Measurements from ENCODE around the gene POLE3. TPM values are rescaled to one million over a fixed set of nuclear protein-coding genes. Genes with fewer than 3 reads are reported as not detected.

POLE3 gene
- 31.0 TPM for total RNA-seq
- long read RNA-seq, transcript POLE3-201 (4 exons, 2,109 nt) = major isoform, 30 of 36 reads
- long read RNA-seq, partial matches to known transcripts = 3 of 36 reads
- long read RNA-seq, other reads (novel, unspliced or antisense) = 0 of 36 reads

GRCh38 chr9:113410207-113410864 is at the start of gene POLE3, which contains the start of gene C9orf43:
Gene POLE3, minus strand, starts transcription at chr9:113410675. Its CDS starts 382 bp downstream, at chr9:113410293.
Gene C9orf43, plus strand, starts transcription at chr9:113410747. Its CDS starts 2,747 bp downstream, at chr9:113413494.
- Histone ChIP-seq H3K36me3 (peaks cover 20% of the 10 kb centered on the region), H3K9me3 (no peaks in the 10 kb centered on the region), H3K27ac (peak within 1 kb of the TSS; percentile 93), H3K4me3 (peak within 1 kb of the TSS; percentile 93), H3K4me1 (peaks cover 14% of the 10 kb centered on the region), H3K27me3 (no peaks in the 10 kb centered on the region)
- TF ChIP-seq CTCF (IDR thresholded peaks at IDR 0.05) = no peak
- peak; percentile 99 for ATAC-seq
- intact Hi-C loops (cut with DNase I) = no loop called here
- DNase-seq = peak; percentile 98

- ATAC-seq (peak; percentile 45), DNase-seq (no peak)
- H3K4me3 ChIP-seq = no peak overlapping the region
- TF ChIP-seq CTCF (IDR thresholded peaks at IDR 0.05) = no peak
- H3K27me3 ChIP-seq = no peaks in the 10 kb centered on the region
- H3K27ac ChIP-seq = peak overlapping the region; percentile 92
- H3K4me1 ChIP-seq = peaks cover 28% of the 10 kb centered on the region
- intact Hi-C loops (cut with DNase I) = no loop called here
- H3K9me3 ChIP-seq = no peaks in the 10 kb centered on the region
- H3K36me3 ChIP-seq = no peaks in the 10 kb centered on the region
Measured at GRCh38 chr9:113456235-113456634, 45.8 kb upstream of the POLE3 start.

- no peak for DNase-seq
- ATAC-seq = peak; percentile 94
- Histone ChIP-seq H3K9me3 (no peaks in the 10 kb centered on the region), H3K4me3 (no peak overlapping the region), H3K36me3 (no peaks in the 10 kb centered on the region), H3K4me1 (peaks cover 28% of the 10 kb centered on the region), H3K27me3 (no peaks in the 10 kb centered on the region), H3K27ac (peak overlapping the region; percentile 92)
- intact Hi-C loops (cut with DNase I) = no loop called here
- TF ChIP-seq CTCF (IDR thresholded peaks at IDR 0.05) = no peak
Measured at GRCh38 chr9:113454914-113455761, 44.7 kb upstream of the POLE3 start.

- no peak for ATAC-seq
- intact Hi-C loops (cut with DNase I) = no loop called here
Measured at GRCh38 chr9:113452113-113452605, 41.7 kb upstream of the POLE3 start.

More at GRCh38 chr9:113452113-113452605, 41.7 kb upstream of the POLE3 start:
- Histone ChIP-seq H3K27me3 (no peaks in the 10 kb centered on the region), H3K4me3 (no peak overlapping the region), H3K36me3 (no peaks in the 10 kb centered on the region), H3K9me3 (no peaks in the 10 kb centered on the region), H3K27ac (no peak overlapping the region), H3K4me1 (peaks cover 28% of the 10 kb centered on the region)
- TF ChIP-seq CTCF (IDR thresholded peaks at IDR 0.05) = no peak
- no peak for DNase-seq
